Measurements from ENCODE around the gene MEF2A.

DNA sequence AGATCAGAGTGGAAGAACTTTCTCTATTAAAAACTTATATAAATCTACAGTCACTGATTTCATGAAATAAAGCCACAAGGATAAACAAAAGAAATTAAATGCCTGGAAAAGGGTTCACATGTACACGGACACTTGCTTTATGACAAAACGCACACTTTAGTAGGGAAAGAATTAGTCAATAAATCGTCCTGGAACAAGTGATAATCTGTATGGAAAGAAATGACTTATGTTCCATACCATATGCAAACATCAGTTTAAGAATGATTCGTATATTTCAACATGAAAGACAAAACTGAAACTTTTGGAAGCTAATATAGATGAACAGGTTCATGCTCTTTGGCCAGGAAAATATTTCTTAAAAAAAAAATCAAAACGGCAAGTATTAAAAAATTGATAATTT is 40.2 kb downstream of the MEF2A start:
- TF ChIP-seq YY1 (IDR thresholded peaks at IDR 0.05; ENCODE audit: insufficient read depth, insufficient read length) (no peak), ZNF274 (IDR thresholded peaks at IDR 0.05; ENCODE audit: low read depth, low read length) (no peak), SUZ12 (IDR thresholded peaks at IDR 0.05; ENCODE audit: extremely low read depth, insufficient read depth, insufficient read length) (no peak)

All from NT2/D1 (cell line).